ENCODE data around the gene KRT74.

Gene KRT74

DNA sequence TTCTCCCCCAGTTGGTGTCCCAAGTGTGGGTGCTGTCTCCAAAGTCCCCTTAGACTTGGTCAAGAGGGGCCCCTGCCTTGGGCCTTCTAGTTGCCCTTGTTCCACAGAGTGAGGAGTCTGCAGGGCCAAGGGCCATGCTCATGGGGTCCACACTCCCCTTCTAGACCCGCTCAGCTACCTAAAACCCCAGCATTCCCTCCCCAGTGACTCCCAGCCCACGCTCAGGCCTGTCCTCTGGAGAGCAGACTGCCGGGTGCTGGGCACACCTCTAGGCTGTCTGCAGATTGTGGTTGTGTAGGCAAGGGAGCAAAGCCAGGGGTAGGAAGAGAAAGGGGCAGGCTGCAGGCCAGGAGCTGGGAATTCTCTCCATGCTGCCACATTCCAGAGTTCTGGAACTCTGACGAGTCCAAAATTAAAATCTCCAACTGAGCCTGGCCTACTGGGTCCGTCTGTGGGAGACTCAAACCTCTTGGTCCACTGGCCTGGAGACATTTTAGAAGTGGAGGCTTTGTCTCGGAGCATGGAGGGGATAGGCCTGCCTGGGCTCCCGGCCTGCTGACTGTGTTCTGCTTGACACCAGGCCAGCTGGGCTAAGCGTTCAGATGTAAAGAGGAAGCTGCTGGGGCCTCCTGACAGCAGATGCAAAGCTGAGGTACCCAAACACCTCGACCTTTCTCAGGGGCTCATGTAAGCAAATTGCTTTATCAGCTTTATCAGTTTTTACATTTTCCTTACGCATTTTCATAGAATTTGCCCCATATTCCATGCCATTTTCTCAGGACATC is 39.8 kb downstream of the KRT74 start:
- DNase-seq: no peak

GRCh38 chr12:52532636-52533035 is 41.0 kb downstream of the KRT74 start:
- no peak for DNase-seq

DNA sequence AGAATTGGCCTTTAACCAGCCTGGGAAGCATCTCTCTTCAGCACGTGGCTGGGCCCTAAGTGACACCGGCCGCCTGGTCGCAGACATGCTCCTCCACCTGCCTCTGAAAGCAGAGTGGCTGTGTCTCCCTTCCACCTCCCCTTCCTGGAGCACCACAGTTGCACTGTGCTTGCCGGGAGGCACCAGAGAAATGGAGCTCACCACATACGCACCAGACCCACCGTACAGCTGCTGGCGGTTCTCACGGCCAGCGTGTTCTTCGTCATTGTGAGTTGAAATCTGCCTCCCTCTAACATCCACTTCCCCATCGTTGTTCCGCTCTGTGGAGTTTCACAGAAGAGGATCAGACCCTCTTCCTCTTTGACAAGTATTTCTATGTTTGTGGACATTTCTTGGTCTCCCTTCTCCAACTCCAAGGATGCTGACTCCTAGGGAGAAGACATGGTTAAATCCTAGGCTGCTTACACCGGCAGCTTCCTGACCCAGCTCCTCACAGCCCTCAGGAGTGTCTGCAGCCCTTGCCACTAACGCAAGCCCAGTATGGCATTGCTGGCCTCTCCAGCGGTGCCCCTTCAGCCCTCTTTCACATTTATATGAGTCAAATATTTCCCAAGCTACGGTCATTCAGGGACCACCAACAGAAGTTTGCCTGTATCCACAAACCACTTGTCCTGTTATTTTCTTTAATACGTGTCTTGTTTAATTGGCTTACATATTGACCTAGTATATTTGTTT is 41.9 kb downstream of the KRT74 start:
- DNase-seq: no peak

DNA sequence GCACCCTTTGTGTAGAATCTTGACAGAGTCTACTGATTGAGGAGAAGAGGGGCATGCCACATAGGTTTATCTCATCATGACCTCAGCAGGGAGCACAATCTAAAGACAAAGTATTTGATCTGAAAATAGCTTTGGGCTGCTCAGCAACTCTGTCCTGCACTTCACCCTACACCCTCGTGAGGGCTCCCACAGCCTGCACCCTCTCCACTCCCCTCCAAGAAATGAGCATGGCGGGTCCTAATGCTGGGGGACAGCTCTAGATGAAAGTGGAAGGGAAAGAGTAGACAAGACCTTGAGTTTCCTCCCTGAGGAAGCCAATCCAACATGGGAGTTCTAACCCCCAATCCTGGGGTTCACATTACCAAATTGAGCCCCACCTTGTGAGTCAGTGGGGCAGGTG is 42.7 kb downstream of the KRT74 start:
- no peak for DNase-seq

GRCh38 chr12:52530366-52530765 is 43.3 kb downstream of the KRT74 start:
- no peak for DNase-seq

GRCh38 chr12:52529846-52530245 is 43.8 kb downstream of the KRT74 start:
- no peak for DNase-seq

GRCh38 chr12:52529417-52529816 is 44.2 kb downstream of the KRT74 start:
- DNase-seq: no peak

DNA sequence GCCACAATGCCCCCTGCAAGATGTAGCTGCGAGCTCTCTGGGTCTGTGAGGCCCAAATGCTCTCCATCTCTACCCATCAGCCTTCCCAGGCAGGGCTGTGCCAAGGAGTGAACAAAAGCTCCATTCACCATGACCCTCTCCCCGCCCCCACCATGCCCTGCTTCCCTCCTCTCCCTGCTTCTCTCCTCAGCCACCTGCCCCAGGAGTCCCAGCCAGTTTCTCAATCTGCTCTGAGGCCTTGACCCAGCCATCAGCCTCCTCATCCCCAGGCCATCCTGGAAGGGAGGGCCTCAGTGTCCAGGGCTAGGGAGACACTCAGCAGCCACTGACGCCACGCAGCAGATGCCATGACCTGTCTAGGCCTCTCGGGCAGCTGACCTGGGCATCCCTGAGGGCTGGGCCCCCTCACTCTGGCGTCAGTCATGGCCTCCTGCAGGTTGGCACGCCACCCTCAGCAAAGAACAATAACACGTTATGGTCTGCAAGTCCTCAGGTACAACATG is 45.0 kb downstream of the KRT74 start:
- no peak for DNase-seq

DNA sequence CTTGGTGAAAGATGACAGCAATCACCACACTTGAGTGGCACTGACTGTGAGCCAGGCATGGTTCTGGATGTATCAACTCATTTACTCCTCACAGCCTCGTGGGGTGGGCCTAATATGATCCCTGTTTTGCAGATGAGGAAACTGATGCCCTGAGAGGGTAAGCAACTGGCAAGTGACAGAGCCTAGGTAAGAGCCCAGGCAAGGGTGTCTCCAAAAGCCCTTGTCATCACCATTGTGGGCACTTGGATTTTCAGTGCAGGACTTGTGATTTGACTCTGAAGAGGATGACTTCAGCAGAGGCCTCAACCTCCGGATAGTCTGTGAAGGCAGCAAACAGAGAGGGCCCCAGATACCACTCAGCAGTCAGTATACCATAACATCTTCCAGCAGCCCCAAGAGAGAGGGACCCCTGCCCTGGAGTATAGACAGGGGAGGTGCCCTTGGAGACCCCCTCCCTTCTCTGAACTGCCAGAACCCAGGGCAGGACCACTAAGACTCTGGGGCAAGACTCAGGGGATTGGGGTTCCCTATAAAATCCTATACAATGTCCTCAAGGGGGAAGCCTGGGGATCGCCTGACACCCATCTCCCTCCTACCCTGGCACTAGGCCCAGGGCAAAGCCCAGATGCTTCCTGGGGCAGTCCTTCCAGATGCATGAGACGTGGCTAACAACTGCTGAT is 46.4 kb downstream of the KRT74 start:
- DNase-seq: no peak

GRCh38 chr12:52526511-52526951 is 47.1 kb downstream of the KRT74 start:
- DNase-seq: no peak

DNA sequence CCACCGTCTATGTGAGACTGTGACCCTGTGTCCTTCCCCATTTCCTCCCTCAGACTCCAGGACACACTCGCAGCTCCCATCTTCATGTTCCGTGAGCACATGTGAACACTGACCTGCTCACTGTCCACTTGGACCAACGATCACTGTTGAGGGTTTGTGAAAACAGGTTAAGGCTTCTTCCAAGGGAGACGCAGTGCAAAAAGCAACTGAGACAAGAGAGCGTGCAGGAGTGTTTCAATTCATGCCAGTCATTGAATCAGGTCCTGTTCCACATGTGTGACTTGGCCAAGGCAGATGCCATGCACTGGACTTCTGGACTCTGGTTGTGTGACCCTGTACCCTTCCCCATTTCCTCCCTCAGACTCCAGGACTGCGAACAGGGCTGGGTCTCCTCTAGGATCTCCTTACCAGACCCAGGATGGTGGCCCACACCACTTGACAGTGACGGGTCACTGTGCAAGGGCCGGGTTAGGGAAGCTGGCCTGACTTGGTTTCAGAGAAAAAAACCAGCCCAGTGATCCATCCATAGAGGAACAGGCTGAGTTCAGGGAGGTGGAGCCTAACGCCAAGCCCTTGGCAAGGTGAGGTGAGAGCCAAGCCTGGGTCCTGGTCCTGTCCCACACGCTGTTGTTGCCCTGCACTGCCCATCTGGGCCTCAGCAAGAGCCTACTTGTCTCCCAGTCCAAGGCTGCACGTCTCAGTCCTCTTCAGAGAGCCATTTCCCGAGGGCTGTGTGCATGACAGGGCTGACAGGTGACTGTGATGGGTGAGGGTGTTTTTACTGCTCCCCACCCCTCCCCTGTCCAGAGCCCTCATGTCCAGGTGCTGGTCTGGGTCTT is 47.8 kb downstream of the KRT74 start:
- DNase-seq: no peak

DNA sequence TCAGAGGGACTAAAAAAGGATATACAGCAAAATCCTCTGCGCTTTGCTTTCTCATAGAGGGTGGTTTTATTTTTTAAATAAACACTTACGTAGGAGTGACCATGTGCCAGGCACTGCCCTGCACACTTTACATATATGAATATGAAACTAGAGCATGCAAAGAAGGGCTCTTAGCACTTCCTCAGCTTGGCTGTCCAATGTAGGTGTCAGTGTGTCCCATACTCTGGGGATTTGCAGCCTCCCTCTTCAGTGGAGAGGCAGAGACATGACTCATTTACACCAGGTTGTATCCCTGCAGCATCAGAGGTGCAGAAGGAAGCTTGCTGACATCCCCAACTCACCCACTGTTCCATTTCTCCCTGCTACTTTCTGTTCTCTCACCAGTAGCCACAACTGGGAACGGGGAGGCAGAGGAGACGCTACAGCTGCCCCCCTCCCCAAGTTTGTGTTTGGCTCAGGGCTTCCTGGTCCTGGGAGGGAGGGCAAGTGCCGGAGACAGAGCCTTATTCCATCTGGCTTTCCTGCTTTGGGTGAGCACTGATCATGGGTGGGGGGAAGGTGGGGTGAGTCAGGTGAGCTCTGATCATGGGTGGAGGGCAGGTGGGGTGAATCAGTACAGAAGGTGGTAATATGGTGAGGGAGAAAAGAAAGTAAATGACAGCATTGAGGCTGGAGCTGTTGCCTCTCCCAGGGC is 48.6 kb downstream of the KRT74 start:
- no peak for DNase-seq

DNA sequence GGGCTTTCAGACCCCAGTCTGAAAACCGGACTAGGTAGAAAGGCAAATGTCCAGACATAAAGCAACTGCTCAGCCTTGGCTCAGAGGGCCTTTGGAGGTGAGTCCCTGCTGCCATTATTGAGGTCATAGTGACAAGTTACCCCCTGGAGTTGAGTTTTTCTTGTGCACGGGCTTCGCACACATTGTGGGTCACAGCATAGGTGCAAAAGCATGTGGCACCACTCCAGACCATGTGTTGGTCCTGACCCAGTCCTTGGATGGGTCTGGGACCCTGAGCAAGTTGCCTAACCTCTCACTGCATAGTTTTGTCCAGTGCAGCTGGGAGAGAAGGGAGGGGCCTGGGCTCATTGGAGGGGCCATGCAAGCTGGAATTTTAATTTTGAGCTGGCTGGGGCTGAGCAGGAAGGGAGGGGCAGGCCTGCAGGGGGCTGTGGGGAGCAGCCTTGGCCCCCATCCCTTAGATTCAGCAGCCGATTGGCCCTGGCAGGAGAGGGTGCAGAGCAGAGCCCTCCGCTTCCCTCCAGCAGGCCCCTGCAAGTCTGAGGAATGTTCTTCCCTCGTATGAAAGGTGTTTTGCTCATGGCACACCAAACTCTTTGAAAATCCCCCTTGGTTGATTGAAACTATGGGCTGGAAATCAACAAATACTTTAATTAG is 49.3 kb downstream of the KRT74 start:
- no peak for DNase-seq

GRCh38 chr12:52523824-52524223 is 49.8 kb downstream of the KRT74 start:
- DNase-seq: no peak

GRCh38 chr12:52522346-52523011 is 51.2 kb downstream of the KRT74 start:
- DNase-seq: no peak

DNA sequence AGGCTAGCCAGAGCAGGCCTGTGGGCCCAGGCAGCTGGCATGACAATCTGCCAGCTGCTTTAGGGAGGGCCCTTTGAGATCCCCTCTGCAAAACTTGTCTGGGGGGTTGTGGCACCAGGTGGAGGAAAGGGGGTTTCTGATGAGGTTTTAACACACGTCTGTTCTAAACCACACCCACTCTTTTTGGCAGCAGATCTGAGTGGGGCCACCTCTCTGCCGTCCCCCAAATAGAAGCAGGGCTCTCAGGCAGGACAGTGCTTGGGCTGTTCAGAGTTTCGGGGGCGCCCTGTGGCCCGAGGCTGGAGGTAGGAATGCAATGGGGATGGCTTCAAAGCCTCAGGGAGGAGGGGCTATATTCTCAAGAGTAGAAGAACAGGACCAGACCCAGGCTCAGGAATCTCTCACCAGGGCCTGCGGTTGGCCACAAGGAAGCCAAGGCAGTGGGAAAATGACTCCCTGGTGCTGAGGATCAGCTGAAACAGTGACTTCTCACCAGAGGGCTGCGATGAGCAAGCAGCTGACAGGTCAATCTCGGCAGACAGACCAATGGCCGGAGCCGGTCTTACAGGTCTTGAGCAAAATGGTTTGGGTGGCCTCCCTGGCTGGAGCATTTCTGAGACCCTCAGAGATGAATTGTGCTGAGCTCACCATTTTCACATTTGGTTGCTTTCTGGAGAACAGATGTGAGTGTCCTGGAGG is 51.9 kb downstream of the KRT74 start:
- DNase-seq: no peak

DNA sequence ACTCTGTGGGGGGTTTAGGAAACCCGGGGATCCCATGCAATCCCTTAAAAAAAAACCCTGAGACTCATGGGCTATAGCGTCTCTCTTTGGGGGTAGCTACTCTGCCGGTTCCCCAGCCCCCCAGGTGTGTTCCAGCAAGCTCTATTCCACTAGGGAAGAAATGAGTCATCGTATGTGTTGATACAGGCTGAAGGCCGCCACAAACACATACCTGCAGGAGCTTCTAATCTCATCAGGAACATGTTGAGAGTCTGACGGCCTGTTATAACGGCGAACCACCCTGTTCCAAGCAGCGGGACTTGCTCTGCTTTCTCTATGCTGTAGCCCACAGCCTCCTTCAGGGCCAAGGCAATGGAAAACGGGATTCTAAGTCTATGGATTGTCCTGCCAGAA is 52.5 kb downstream of the KRT74 start:
- no peak for DNase-seq

DNA sequence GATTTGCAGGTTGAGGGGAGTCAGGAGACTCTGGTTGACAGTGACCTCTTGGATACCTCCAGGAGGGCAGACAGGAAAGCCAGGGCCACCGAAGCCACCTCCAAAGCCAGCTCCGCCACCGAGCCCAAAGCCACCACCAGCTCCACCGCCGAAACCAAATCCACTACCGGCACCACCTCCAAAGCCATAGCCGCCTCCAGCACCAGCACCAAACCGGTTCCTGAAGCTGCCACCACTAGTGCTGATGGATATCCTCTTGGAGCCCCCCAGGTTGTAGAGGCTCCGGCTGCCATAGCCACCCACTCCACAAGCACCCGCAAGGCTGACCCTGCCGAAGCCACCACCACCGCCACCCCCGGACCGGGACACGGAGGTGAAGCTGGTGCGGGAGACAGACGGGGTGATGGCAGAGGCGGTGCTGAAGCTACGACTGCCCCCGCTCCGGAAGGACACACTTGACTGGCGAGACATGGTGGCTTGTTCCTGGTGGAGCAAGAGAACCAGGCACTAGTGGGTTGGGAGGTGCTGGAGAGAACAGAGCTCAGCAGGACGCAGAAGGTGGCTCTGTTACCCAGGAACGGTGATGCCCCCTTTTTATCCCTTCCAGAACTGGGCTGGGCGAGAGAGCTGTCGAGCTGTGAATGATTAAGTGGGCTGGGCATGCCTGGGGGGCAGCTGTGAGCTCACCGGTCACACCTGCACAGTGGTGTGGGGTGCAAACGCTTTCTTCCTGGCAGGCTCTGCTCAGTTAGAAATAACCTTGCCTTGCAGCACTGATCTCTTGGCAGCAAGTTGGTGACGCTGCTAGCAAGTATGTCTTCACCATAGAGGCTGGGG is 53.6 kb downstream of the KRT74 start, which contains the start of gene KRT5:
KRT5 (minus strand) TSS at position 569 of the 837 bp plus-strand sequence; CDS start at position 471, 98 bp downstream.
- no peak for DNase-seq

DNA sequence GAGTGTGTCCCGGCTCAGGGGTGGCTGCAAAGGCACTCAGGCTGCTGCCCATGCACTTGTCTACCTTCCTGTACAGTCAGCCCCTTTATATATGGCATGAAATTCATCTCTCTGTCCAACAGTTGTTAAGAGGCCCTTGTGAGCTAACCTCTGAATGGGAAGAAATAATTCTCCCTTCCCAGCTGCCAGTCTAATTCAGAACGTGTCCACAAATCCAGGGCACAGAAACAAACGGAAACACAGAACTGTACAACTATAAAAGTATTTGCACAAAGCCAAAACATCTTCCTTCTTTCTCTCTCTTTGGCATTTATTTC is 54.3 kb downstream of the KRT74 start:
- no peak for DNase-seq

All from T1000 (cell line).